PC-9 (cell line): ENCODE data around the gene PLXNC1. TPM values are rescaled to one million over a fixed set of nuclear protein-coding genes. Genes with fewer than 3 reads are reported as not detected.

Experiments
- BruUV-seq: library from RNA; stranded (reverse); fragments of 400-500 nt; replicated peaks from 2 replicates; lab custom pipeline; 2021; lab: Mats Ljungman, UMichigan
- CTCF ChIA-PET: fragments of 300-600 bp; sonication (Branson Sonifier 250); formaldehyde crosslinking; loops from one replicate; lab custom pipeline; 2022; ENCODE audit warnings: antibody characterized with exemption; lab: Charles Lee
- POLR2A ChIA-PET: fragments of 300-600 bp; sonication (Branson Sonifier 250); formaldehyde crosslinking; loops from one replicate; lab custom pipeline; 2022; ENCODE audit warnings: antibody characterized with exemption; ENCODE audit not compliant: unreplicated experiment; lab: Charles Lee
- DNase-seq, 2 experiments: peaks; one replicate each; pipeline versions ENCODE4 v3.0.0 to v3.0.0-alpha.2; 2015 to 2022; ENCODE audit warnings: mixed read lengths in 1 of 2
- H2AFZ ChIP-seq: fragments of 200-600 bp; sonication (generic); 2 replicates; pipeline ENCODE4 v1.8.1; 2017; ENCODE audit warnings: antibody characterized with exemption
- H3F3A ChIP-seq: fragments of 200-600 bp; sonication (generic); 2 replicates; pipeline ENCODE4 v1.8.1; 2017; ENCODE audit warnings: antibody characterized with exemption, mild to moderate bottlenecking, low read depth; ENCODE audit not compliant: insufficient read depth
- H3K27ac ChIP-seq: fragments of 200-600 bp; sonication (generic); 2 replicates; pipeline ENCODE4 v1.6.1; 2016; ENCODE audit warnings: mixed run types
- H3K27me3 ChIP-seq: fragments of 200-600 bp; sonication (generic); 2 replicates; pipeline ENCODE4 v1.6.1; 2016; ENCODE audit warnings: low read depth, mixed run types; ENCODE audit not compliant: insufficient read depth
- H3K36me3 ChIP-seq: fragments of 200-600 bp; sonication (generic); 2 replicates; pipeline ENCODE4 v1.6.1; 2016; ENCODE audit warnings: low read depth, mixed run types
- H3K4me1 ChIP-seq: fragments of 200-600 bp; sonication (generic); replicated peaks from 2 replicates; pipeline ENCODE4 v1.6.1; 2016; ENCODE audit warnings: mixed run types; ENCODE audit not compliant: insufficient read depth
- H3K4me2 ChIP-seq: fragments of 200-600 bp; sonication (generic); 2 replicates; pipeline ENCODE4 v1.6.1; 2017; ENCODE audit warnings: mixed run types
- H3K4me3 ChIP-seq: fragments of 200-600 bp; sonication (generic); 2 replicates; pipeline ENCODE4 v1.6.1; 2016; ENCODE audit warnings: mixed run types
- H3K79me2 ChIP-seq: fragments of 200-600 bp; sonication (generic); 2 replicates; pipeline ENCODE4 v1.6.1; 2017; ENCODE audit warnings: low read depth, mixed run types
- H3K9me2 ChIP-seq: fragments of 200-600 bp; sonication (generic); 2 replicates; pipeline ENCODE4 v1.8.1; 2017; ENCODE audit warnings: mild to moderate bottlenecking; ENCODE audit not compliant: insufficient read depth
- H3K9me3 ChIP-seq: fragments of 200-600 bp; sonication (generic); 2 replicates; pipeline ENCODE4 v1.8.1; 2016; ENCODE audit warnings: low read depth; ENCODE audit not compliant: insufficient read depth
- H4K20me1 ChIP-seq: fragments of 200-600 bp; sonication (generic); 2 replicates; pipeline ENCODE4 v1.8.1; 2017; ENCODE audit not compliant: insufficient read depth
- EZH2 ChIP-seq: fragments of 200-600 bp; sonication (generic); IDR thresholded peaks from 2 replicates; pipeline ENCODE4 v1.8.0; 2017; ENCODE audit warnings: antibody characterized with exemption, low read depth
- intact Hi-C: fragments of 100-400 bp; cut with micrococcal nuclease; formaldehyde crosslinking; loops from one replicate; pipeline ENCODE4 v1.10.0; 2022; ENCODE audit not compliant: unreplicated experiment
- total RNA-seq: library from RNA; stranded (reverse); gene quantifications from 2 replicates; pipeline ENCODE4 v1.2.3, GENCODE V29; 2021
- TF ChIP-seq, protein P1 (sequence below): fragments of 200-600 bp; sonication (generic); conservative IDR thresholded peaks from 2 replicates; pipeline ENCODE4 v1.6.1; 2017; ENCODE audit warnings: mixed run types, antibody characterized with exemption, mild to moderate bottlenecking, moderate library complexity

PLXNC1 gene
- total RNA-seq, 1 experiment from 2014 or later, result 2.3 TPM

DNA sequence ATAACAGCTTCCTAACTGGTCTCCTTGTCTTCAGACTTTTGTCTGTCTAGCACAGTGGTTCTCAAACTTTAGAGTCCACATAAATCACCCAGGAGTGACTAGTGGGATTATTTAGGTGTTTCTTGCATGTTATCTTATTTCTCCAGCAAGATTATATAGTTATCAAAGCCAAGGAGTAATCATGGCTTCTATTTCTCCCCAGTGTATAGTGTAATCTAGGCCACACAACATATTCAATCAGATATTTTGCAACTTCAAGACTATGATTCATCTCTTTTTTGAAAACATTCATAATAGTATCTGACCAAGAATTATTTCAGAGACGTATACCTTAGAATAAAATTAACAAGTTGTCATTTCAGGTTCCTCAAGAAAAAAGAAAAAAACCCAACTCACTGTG lies 179.4 kb downstream of the PLXNC1 start:
- Histone ChIP-seq H3K9me2 (no peaks in the 10 kb centered on the region), H3K4me3 (no peak overlapping the region), H3K4me2 (no peak overlapping the region), H3K27me3 (no peaks in the 10 kb centered on the region), H4K20me1 (no peaks in the 10 kb centered on the region), H3K36me3 (no peaks in the 10 kb centered on the region; the same call in 1 of the 2 replicates), H3K9me3 (no peaks in the 10 kb centered on the region), H3K79me2 (no peaks in the 10 kb centered on the region), H2AFZ (no peak overlapping the region), H3K27ac (no peak overlapping the region), H3F3A (0 out of 2 replicates have a peak, but pooled peaks cover 2% of the 10 kb centered on the region), H3K4me1 (no peaks in the 10 kb centered on the region)
- CTCF ChIA-PET, result no interaction called here
- POLR2A ChIA-PET, result no interaction called here
- BruUV-seq, result no TSS peak
- DNase-seq, result no peak
- intact Hi-C loops, result no loop called here
- TF ChIP-seq EZH2, result no peak
- TF ChIP-seq, protein P1, sequence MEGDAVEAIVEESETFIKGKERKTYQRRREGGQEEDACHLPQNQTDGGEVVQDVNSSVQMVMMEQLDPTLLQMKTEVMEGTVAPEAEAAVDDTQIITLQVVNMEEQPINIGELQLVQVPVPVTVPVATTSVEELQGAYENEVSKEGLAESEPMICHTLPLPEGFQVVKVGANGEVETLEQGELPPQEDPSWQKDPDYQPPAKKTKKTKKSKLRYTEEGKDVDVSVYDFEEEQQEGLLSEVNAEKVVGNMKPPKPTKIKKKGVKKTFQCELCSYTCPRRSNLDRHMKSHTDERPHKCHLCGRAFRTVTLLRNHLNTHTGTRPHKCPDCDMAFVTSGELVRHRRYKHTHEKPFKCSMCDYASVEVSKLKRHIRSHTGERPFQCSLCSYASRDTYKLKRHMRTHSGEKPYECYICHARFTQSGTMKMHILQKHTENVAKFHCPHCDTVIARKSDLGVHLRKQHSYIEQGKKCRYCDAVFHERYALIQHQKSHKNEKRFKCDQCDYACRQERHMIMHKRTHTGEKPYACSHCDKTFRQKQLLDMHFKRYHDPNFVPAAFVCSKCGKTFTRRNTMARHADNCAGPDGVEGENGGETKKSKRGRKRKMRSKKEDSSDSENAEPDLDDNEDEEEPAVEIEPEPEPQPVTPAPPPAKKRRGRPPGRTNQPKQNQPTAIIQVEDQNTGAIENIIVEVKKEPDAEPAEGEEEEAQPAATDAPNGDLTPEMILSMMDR, result no peak

DNA sequence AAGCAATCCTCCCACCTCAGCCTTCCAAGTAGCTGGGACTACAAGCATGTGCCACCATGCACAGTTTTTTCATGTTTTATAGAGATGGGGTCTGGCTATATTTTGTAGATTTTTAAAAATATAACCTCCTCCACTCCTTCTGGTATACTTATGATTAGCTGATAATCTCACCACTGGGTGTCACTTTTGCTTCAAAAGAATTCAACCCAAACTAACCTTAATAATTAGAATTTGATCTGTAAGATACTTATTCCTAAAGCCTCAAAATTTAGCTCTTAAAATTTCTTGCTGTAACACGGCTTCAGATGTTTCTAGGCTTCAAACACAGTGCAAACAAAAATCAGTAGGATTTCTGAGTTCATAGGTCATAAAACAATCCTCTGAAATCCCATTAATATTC lies 181.0 kb downstream of the PLXNC1 start:
- Histone ChIP-seq H3K27me3 (no peaks in the 10 kb centered on the region), H3K9me2 (no peaks in the 10 kb centered on the region), H3K4me3 (no peak overlapping the region), H3K4me2 (no peak overlapping the region), H4K20me1 (no peaks in the 10 kb centered on the region), H3F3A (0 out of 2 replicates have a peak, but pooled peaks cover 2% of the 10 kb centered on the region), H3K4me1 (no peaks in the 10 kb centered on the region), H3K79me2 (no peaks in the 10 kb centered on the region), H3K27ac (no peak overlapping the region), H3K9me3 (no peaks in the 10 kb centered on the region), H2AFZ (no peak overlapping the region), H3K36me3 (no peaks in the 10 kb centered on the region)
- intact Hi-C loops, result no loop called here
- BruUV-seq, result no TSS peak
- POLR2A ChIA-PET, result no interaction called here
- CTCF ChIA-PET, result interaction anchor here (0.6 kb wide), 1 partner anchor 224 kb away, joined by 3 read pairs; no protein-coding TSS in a partner anchor
- TF ChIP-seq, protein P1, result no peak; the same call in 1 of the 2 replicates
- TF ChIP-seq EZH2, result no peak
- no peak for DNase-seq

DNA sequence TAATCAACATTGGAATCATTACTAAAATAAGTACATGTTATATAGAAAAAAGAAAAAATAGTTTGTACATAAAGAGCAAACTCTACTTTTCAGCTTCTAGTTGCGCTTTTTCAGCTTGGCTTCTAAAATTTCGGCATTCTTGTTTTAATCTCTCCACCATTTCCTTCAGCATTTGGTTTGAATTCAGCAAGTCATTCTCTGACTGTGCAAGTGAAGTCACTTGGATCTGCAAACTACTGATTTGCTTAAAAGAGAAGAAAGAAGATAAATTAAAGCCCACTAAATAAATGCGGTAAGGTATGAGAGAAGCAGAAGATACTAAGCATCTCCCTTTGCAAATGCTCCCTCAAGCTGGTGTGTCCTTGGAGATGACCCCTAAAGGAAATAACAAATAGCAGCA lies 185.0 kb downstream of the PLXNC1 start:
- Histone ChIP-seq H3K27me3 (no peaks in the 10 kb centered on the region), H3K9me2 (no peaks in the 10 kb centered on the region), H3F3A (no peaks in the 10 kb centered on the region), H3K9me3 (no peaks in the 10 kb centered on the region), H4K20me1 (no peaks in the 10 kb centered on the region), H3K79me2 (no peaks in the 10 kb centered on the region), H3K36me3 (no peaks in the 10 kb centered on the region), H3K27ac (no peak overlapping the region), H3K4me3 (no peak overlapping the region), H3K4me2 (no peak overlapping the region), H3K4me1 (no peaks in the 10 kb centered on the region), H2AFZ (no peak overlapping the region)
- TF ChIP-seq, protein P1, result no peak
- TF ChIP-seq EZH2, result no peak
- ChIA-PET POLR2A (no interaction called here), CTCF (no interaction called here)
- no TSS peak for BruUV-seq
- intact Hi-C loops, result loop anchor here (5.0 kb wide), 1 partner anchor 199 kb away; no protein-coding TSS in a partner anchor
- DNase-seq, result no peak
